Measurements from ENCODE around the gene TNFSF13. TPM values are rescaled to one million over a fixed set of nuclear protein-coding genes. Genes with fewer than 3 reads are reported as not detected.

The TNFSF13 gene
- total RNA-seq, 1 donor from 2014 or later = 1.7 TPM

- Mint-ChIP-seq H3K4me3 (ENCODE audit: unreplicated experiment) (peak overlapping the region; percentile 47), H3K27me3 (ENCODE audit: low read depth) (no peaks in the 10 kb centered on the region), H3K9me3 (ENCODE audit: low read depth) (no peaks in the 10 kb centered on the region), H3K4me1 (ENCODE audit: low read depth) (peaks cover 51% of the 10 kb centered on the region), H3K36me3 (ENCODE audit: low read depth) (peaks cover 16% of the 10 kb centered on the region), H3K27ac (ENCODE audit: unreplicated experiment) (peak overlapping the region; percentile 92)
- no peak for TF ChIP-seq CTCF (IDR thresholded peaks at IDR 0.05)
- DNase-seq (ENCODE audit: low spot score) = no peak
Observed at GRCh38 chr17:7587420-7588151, 29.0 kb downstream of the TNFSF13 start.

GRCh38 chr17:7588553-7589203 lies 30.1 kb downstream of the TNFSF13 start:
- H3K4me3 Mint-ChIP-seq (ENCODE audit: unreplicated experiment) = no peak overlapping the region

GRCh38 chr17:7589204-7589868 lies 30.8 kb downstream of the TNFSF13 start:
- peak; percentile 87 for TF ChIP-seq CTCF (IDR thresholded peaks at IDR 0.05)
- no peak overlapping the region for H3K4me3 Mint-ChIP-seq (ENCODE audit: unreplicated experiment)
- peak; percentile 97 for DNase-seq (ENCODE audit: low spot score)
- H3K4me1 Mint-ChIP-seq (ENCODE audit: low read depth) = peaks cover 45% of the 10 kb centered on the region
- H3K36me3 Mint-ChIP-seq (ENCODE audit: low read depth) = peaks cover 30% of the 10 kb centered on the region
- no peak overlapping the region for H3K27ac Mint-ChIP-seq (ENCODE audit: unreplicated experiment)
- no peaks in the 10 kb centered on the region for H3K9me3 Mint-ChIP-seq (ENCODE audit: low read depth)
- no peaks in the 10 kb centered on the region for H3K27me3 Mint-ChIP-seq (ENCODE audit: low read depth)

More at GRCh38 chr17:7588553-7589203, 30.1 kb downstream of the TNFSF13 start:
- Mint-ChIP-seq H3K27ac (ENCODE audit: unreplicated experiment) (peak overlapping the region; percentile 92), H3K36me3 (ENCODE audit: low read depth) (peaks cover 23% of the 10 kb centered on the region), H3K9me3 (ENCODE audit: low read depth) (no peaks in the 10 kb centered on the region), H3K4me1 (ENCODE audit: low read depth) (peaks cover 46% of the 10 kb centered on the region), H3K27me3 (ENCODE audit: low read depth) (no peaks in the 10 kb centered on the region)
- DNase-seq (ENCODE audit: low spot score) = no peak
- TF ChIP-seq CTCF (IDR thresholded peaks at IDR 0.05) = no peak

- H3K27me3 Mint-ChIP-seq (ENCODE audit: low read depth) = no peaks in the 10 kb centered on the region
- TF ChIP-seq CTCF (IDR thresholded peaks at IDR 0.05) = no peak
- no peak for DNase-seq (ENCODE audit: low spot score)
- H3K27ac Mint-ChIP-seq (ENCODE audit: unreplicated experiment) = peak within 1 kb of the TSS; percentile 95
- no peak within 1 kb of the TSS for H3K4me3 Mint-ChIP-seq (ENCODE audit: unreplicated experiment)
- no peaks in the 10 kb centered on the region for H3K9me3 Mint-ChIP-seq (ENCODE audit: low read depth)
- peaks cover 37% of the 10 kb centered on the region for H3K4me1 Mint-ChIP-seq (ENCODE audit: low read depth)
- H3K36me3 Mint-ChIP-seq (ENCODE audit: low read depth) = peaks cover 33% of the 10 kb centered on the region
Observed at GRCh38 chr17:7589891-7590691, 31.5 kb downstream of the TNFSF13 start, which contains the start of gene SOX15. SOX15 (minus strand) TSS chr17:7590094; CDS start chr17:7589676, 418 bp downstream.

All from chondrocyte (in vitro differentiated cells).